Fibroblast of lung (primary cell): Measurements from ENCODE around the gene SLC25A18. TPM values are rescaled to one million over a fixed set of nuclear protein-coding genes. Genes with fewer than 3 reads are reported as not detected.

ENCODE experiments used
- DNase-seq, 2 donors: peaks; one replicate each; pipeline versions ENCODE4 v3.0.0 to v3.0.0-alpha.2; 2010; ENCODE audit warnings: low read depth in 2 of 2
- H2AFZ ChIP-seq: 2 replicates; pipeline ENCODE4 v1.5.1; 2012; ENCODE audit warnings: low read length, control low read depth, inconsistent platforms
- H3K27ac ChIP-seq: 2 replicates; pipeline ENCODE4 v1.5.1; 2011; ENCODE audit warnings: low read length, control low read depth; ENCODE audit not compliant: insufficient read depth
- H3K27me3 ChIP-seq: 2 replicates; pipeline ENCODE4 v1.5.1; 2011; ENCODE audit warnings: mild to moderate bottlenecking, low read length; ENCODE audit not compliant: control insufficient read depth, insufficient read depth
- H3K36me3 ChIP-seq: 2 replicates; pipeline ENCODE4 v1.5.1; 2011; ENCODE audit warnings: low read length; ENCODE audit not compliant: control insufficient read depth, insufficient read depth
- H3K4me1 ChIP-seq: 2 replicates; pipeline ENCODE4 v1.5.1; 2011; ENCODE audit warnings: low read length; ENCODE audit not compliant: control insufficient read depth, insufficient read depth; ENCODE audit errors: extremely low read depth
- H3K4me2 ChIP-seq: 2 replicates; pipeline ENCODE4 v1.5.1; 2011; ENCODE audit warnings: low read length, control low read depth; ENCODE audit not compliant: insufficient read depth; ENCODE audit errors: extremely low read depth
- H3K4me3 ChIP-seq, 4 experiments: fragments of 200-600 bp in 1 of 4; sonication (generic) in 1 of 4; replicated peaks in 1 of 4; 2 replicates each; pipeline ENCODE4 v1.5.1; 2011 to 2016; ENCODE audit warnings: low read length in 4 of 4, low read depth in 3 of 4, mild to moderate bottlenecking in 3 of 4, control low read depth in 2 of 4, inconsistent platforms in 1 of 4, mixed read lengths in 1 of 4; ENCODE audit not compliant: insufficient read depth in 1 of 4; ENCODE audit errors: control extremely low read depth in 1 of 4
- H3K79me2 ChIP-seq: 2 replicates; pipeline ENCODE4 v1.5.1; 2012; ENCODE audit warnings: mild to moderate bottlenecking, low read length, inconsistent platforms; ENCODE audit not compliant: control insufficient read depth, insufficient read depth
- H3K9ac ChIP-seq: 2 replicates; pipeline ENCODE4 v1.5.1; 2011; ENCODE audit warnings: mild to moderate bottlenecking, low read length, control low read depth; ENCODE audit not compliant: insufficient read depth
- H3K9me3 ChIP-seq: 2 replicates; pipeline ENCODE4 v1.5.1; 2012; ENCODE audit warnings: low read depth, low read length; ENCODE audit not compliant: control insufficient read depth, insufficient read depth
- H4K20me1 ChIP-seq: 2 replicates; pipeline ENCODE4 v1.5.1; 2011; ENCODE audit warnings: low read length; ENCODE audit not compliant: control insufficient read depth, insufficient read depth; ENCODE audit errors: extremely low read depth
- CTCF ChIP-seq, 2 donors: IDR thresholded peaks in 1 of 2; conservative IDR thresholded peaks in 1 of 2; 1 replicate in 1 of 2; 2 replicates in 1 of 2; pipeline ENCODE4 v1.5.1; 2011 to 2012; ENCODE audit warnings: low read length in 2 of 2, control low read depth in 1 of 2, inconsistent platforms in 1 of 2, low read depth in 1 of 2, mild to moderate bottlenecking in 1 of 2
- EZH2 ChIP-seq: IDR thresholded peaks from 2 replicates; pipeline ENCODE4 v1.5.1; 2012; ENCODE audit warnings: low read length, control low read depth, mild to moderate bottlenecking; ENCODE audit errors: missing control alignments
- polyA plus RNA-seq, 2 donors: library from polyadenylated mRNA; depleted of rRNA in 1 of 2; stranded (reverse) in 1 of 2; unstranded in 1 of 2; fragments of >200 nt; gene quantifications; 2 replicates each; pipeline ENCODE4 v1.2.1, GENCODE V29; 2011 to 2012; ENCODE audit warnings: missing spikeins in 1 of 2
- total RNA-seq: library from RNA; depleted of rRNA; stranded (reverse); fragments of >200 nt; gene quantifications from 2 replicates; pipeline ENCODE4 v1.2.1, GENCODE V29; 2014

SLC25A18 gene
- total and polyA plus RNA-seq, 2 donors (not counting 1 experiment from before 2014, with no cell fraction given) = 0.26 TPM; not detected in 1

- Histone ChIP-seq H2AFZ (peak within 1 kb of the TSS; percentile 95), H3K36me3 (no peaks in the 10 kb centered on the region), H3K27ac (peak within 1 kb of the TSS; percentile 96), H3K79me2 (peaks cover 41% of the 10 kb centered on the region), H3K4me3 (peak within 1 kb of the TSS; percentile 88 to 100 (median 91)), H4K20me1 (no peaks in the 10 kb centered on the region), H3K27me3 (no peaks in the 10 kb centered on the region), H3K4me1 (peaks cover 3% of the 10 kb centered on the region), H3K9ac (peak within 1 kb of the TSS; percentile 99), H3K4me2 (peak within 1 kb of the TSS; percentile 86), H3K9me3 (no peaks in the 10 kb centered on the region)
- TF ChIP-seq EZH2 (no peak), CTCF (conservative IDR thresholded peaks at IDR 0.05 in 1 of 2, IDR thresholded peaks at IDR 0.05 in 1 of 2; ENCODE audit: low read depth in 1 of 2, low read length in 2 of 2) (no peak)
- DNase-seq = peak; percentile 96 to 97
Measured at GRCh38 chr22:17628406-17629172, 65.3 kb downstream of the SLC25A18 start, which contains the start of gene ATP6V1E1. TSS of gene ATP6V1E1 (minus strand) at chr22:17628749. CDS start at chr22:17628635, 114 bp downstream.

GRCh38 chr22:17629173-17629489 is 65.8 kb downstream of the SLC25A18 start:
- Histone ChIP-seq H3K4me3 (peak overlapping the region; percentile 88 to 100 (median 91)), H4K20me1 (no peaks in the 10 kb centered on the region), H3K36me3 (no peaks in the 10 kb centered on the region), H3K27me3 (no peaks in the 10 kb centered on the region), H3K27ac (peak overlapping the region; percentile 96), H3K9ac (peak overlapping the region; percentile 76), H3K79me2 (peaks cover 38% of the 10 kb centered on the region), H3K4me2 (peak overlapping the region; percentile 86), H3K9me3 (no peaks in the 10 kb centered on the region), H2AFZ (peak overlapping the region; percentile 84), H3K4me1 (peaks cover 5% of the 10 kb centered on the region)
- no peak for TF ChIP-seq CTCF (conservative IDR thresholded peaks at IDR 0.05 in 1 of 2, IDR thresholded peaks at IDR 0.05 in 1 of 2; ENCODE audit: low read depth in 1 of 2, low read length in 2 of 2)
- DNase-seq = peak in 1 of 2 donors; percentile 1

GRCh38 chr22:17629641-17630040 is 66.3 kb downstream of the SLC25A18 start:
- H2AFZ ChIP-seq = no peak overlapping the region
- no peak for TF ChIP-seq CTCF (conservative IDR thresholded peaks at IDR 0.05 in 1 of 2, IDR thresholded peaks at IDR 0.05 in 1 of 2; ENCODE audit: low read depth in 1 of 2, low read length in 2 of 2)
- TF ChIP-seq EZH2 = no peak
- no peak overlapping the region for H3K27ac ChIP-seq

More at GRCh38 chr22:17629641-17630040, 66.3 kb downstream of the SLC25A18 start:
- DNase-seq = no peak
- Histone ChIP-seq H3K27me3 (no peaks in the 10 kb centered on the region), H3K36me3 (no peaks in the 10 kb centered on the region), H4K20me1 (no peaks in the 10 kb centered on the region), H3K4me1 (peaks cover 5% of the 10 kb centered on the region), H3K9ac (no peak overlapping the region), H3K4me3 (peak overlapping the region in 3 of 4 experiments; percentile 88 to 93 (median 89)), H3K4me2 (peak overlapping the region; percentile 86), H3K79me2 (peaks cover 34% of the 10 kb centered on the region), H3K9me3 (no peaks in the 10 kb centered on the region)
